GM12878 (cell line): ENCODE data around the gene PHC2. TPM values are rescaled to one million over a fixed set of nuclear protein-coding genes. Genes with fewer than 3 reads are reported as not detected.

Experiments used
- ATAC-seq: fragments of 200-7000 bp; cut with Tn5 transposase; 3 replicates; pipeline ENCODE4 v1.9.1; 2020; ENCODE audit warnings: mild to moderate bottlenecking, moderate library complexity
- BruUV-seq: library from RNA; stranded (reverse); fragments of 400-500 nt; replicated peaks from 2 replicates; lab custom pipeline; 2021; lab: Mats Ljungman, UMichigan
- CTCF ChIA-PET: fragments of 300-600 bp; sonication (Branson Sonifier 250); formaldehyde crosslinking; extraction: SDS; loops from one replicate; lab custom pipeline; 2021; ENCODE audit warnings: inconsistent platforms; lab: Yijun Ruan, JAX
- POLR2A ChIA-PET: fragments of 350-600 bp; formaldehyde crosslinking; extraction: SDS; loops from one replicate; lab custom pipeline; 2021; ENCODE audit warnings: inconsistent platforms; lab: Charles Lee
- RAD21 ChIA-PET: fragments of 300-600 bp; sonication (Branson Sonifier 250); formaldehyde crosslinking; loops from one replicate; lab custom pipeline; 2023; ENCODE audit warnings: antibody characterized with exemption; ENCODE audit not compliant: unreplicated experiment; lab: Charles Lee
- SMC1A ChIA-PET: fragments of 300-600 bp; sonication (Branson Sonifier 250); formaldehyde crosslinking; loops from one replicate; lab custom pipeline; 2023; ENCODE audit not compliant: unreplicated experiment, uncharacterized antibody; lab: Charles Lee
- DNase-seq: peaks from one replicate; pipeline ENCODE4 v3.0.0-alpha.2; 2011; ENCODE audit warnings: low read depth, low spot score
- FAIRE-seq: peaks from 3 replicates; lab custom pipeline; 2011; peaks lifted over from hg19 to GRCh38; lab: Jason Lieb, UNC
- H2AFZ ChIP-seq: 2 replicates; pipeline ENCODE4 v1.6.0; 2011; ENCODE audit warnings: low read depth, low read length, control low read depth; ENCODE audit not compliant: control insufficient read depth
- H3K27ac ChIP-seq: 2 replicates; pipeline ENCODE4 v1.5.1; 2011; ENCODE audit warnings: control low read depth; ENCODE audit not compliant: control insufficient read depth, insufficient read depth
- H3K27me3 ChIP-seq, 2 experiments: replicated peaks in 1 of 2; 2 replicates each; pipeline versions ENCODE4 v1.6.0 to v1.6.1; 2011; ENCODE audit warnings: low read length in 1 of 2; ENCODE audit not compliant: control insufficient read depth in 2 of 2, insufficient read depth in 2 of 2
- H3K36me3 ChIP-seq, 2 experiments: 2 replicates each; pipeline ENCODE4 v1.5.1; 2011; ENCODE audit warnings: low read length in 1 of 2; ENCODE audit not compliant: control insufficient read depth in 2 of 2, insufficient read depth in 2 of 2
- H3K4me1 ChIP-seq: 2 replicates; pipeline ENCODE4 v1.6.1; 2011; ENCODE audit warnings: mild to moderate bottlenecking, low read length, moderate library complexity, mixed read lengths; ENCODE audit not compliant: control insufficient read depth, insufficient read depth
- H3K4me2 ChIP-seq: 2 replicates; pipeline ENCODE4 v1.6.0; 2011; ENCODE audit warnings: control low read depth; ENCODE audit not compliant: control insufficient read depth, insufficient read depth
- H3K4me3 ChIP-seq: fragments of 200-600 bp; sonication (generic); 2 replicates; pipeline ENCODE4 v1.5.1; 2016
- H3K79me2 ChIP-seq: 2 replicates; pipeline ENCODE4 v1.6.0; 2011; ENCODE audit warnings: low read length; ENCODE audit not compliant: control insufficient read depth, insufficient read depth
- H3K9ac ChIP-seq: 2 replicates; pipeline ENCODE4 v1.8.0; 2011; ENCODE audit warnings: low read length, control low read depth, mixed read lengths; ENCODE audit not compliant: control insufficient read depth, insufficient read depth
- H3K9me3 ChIP-seq: replicated peaks from 3 replicates; pipeline ENCODE4 v1.5.1; 2011; ENCODE audit warnings: mild to moderate bottlenecking, low read length; ENCODE audit not compliant: control insufficient read depth, insufficient read depth
- H4K20me1 ChIP-seq: 2 replicates; pipeline ENCODE4 v1.6.0; 2011; ENCODE audit not compliant: control insufficient read depth, insufficient read depth
- CTCF ChIP-seq, 3 experiments: IDR thresholded peaks in 2 of 3; conservative IDR thresholded peaks in 1 of 3; 2 replicates each; pipeline ENCODE4 v1.5.1; 2011; ENCODE audit warnings: low read depth in 3 of 3, low read length in 3 of 3, mild to moderate bottlenecking in 3 of 3, control low read depth in 2 of 3, moderate library complexity in 2 of 3, inconsistent platforms in 1 of 3, mixed read lengths in 1 of 3; ENCODE audit not compliant: control insufficient read depth in 2 of 3, insufficient read depth in 1 of 3; ENCODE audit errors: extremely low read depth in 1 of 3
- CUX1 ChIP-seq: IDR thresholded peaks from 2 replicates; pipeline ENCODE4 v1.6.1; 2012; ENCODE audit warnings: improper control_type of control experiment, low read depth, low read length; ENCODE audit not compliant: insufficient replicate concordance
- ESRRA ChIP-seq: IDR thresholded peaks from 2 replicates; pipeline ENCODE4 v1.6.1; 2012; ENCODE audit warnings: mild to moderate bottlenecking, low read length, improper control_type of control experiment
- MEF2A ChIP-seq: IDR thresholded peaks from 2 replicates; pipeline ENCODE4 v1.6.1; 2011; ENCODE audit warnings: low read depth, mild to moderate bottlenecking, low read length, moderate library complexity; ENCODE audit not compliant: insufficient read depth
- MLLT1 ChIP-seq: fragments of 450-650 bp; IDR thresholded peaks from 2 replicates; pipeline ENCODE4 v1.6.1; 2016; ENCODE audit warnings: mild to moderate bottlenecking
- RBBP5 ChIP-seq: fragments of 200-600 bp; sonication (generic); conservative IDR thresholded peaks from 2 replicates; pipeline ENCODE4 v1.6.1; 2016
- RELB ChIP-seq: fragments of 450-650 bp; IDR thresholded peaks from 2 replicates; pipeline ENCODE4 v1.6.1; 2017; ENCODE audit warnings: low read depth, mild to moderate bottlenecking, moderate library complexity
- USF1 ChIP-seq: IDR thresholded peaks from 2 replicates; pipeline ENCODE4 v1.6.1; 2011; ENCODE audit warnings: borderline replicate concordance, low read depth, mild to moderate bottlenecking, moderate library complexity, mixed read lengths, low read length; ENCODE audit not compliant: insufficient read depth; ENCODE audit errors: extremely low read length
- WGBS: methylation state at CpG from one replicate; pipeline ENCODE4 v1.1.6; 2016; ENCODE audit warnings: low lambda C conversion rate; ENCODE audit not compliant: insufficient replicate concordance, insufficient coverage; ENCODE audit errors: missing lambda C conversion rate; 5-methylcytosine and 5-hydroxymethylcytosine counted together
- in situ Hi-C: fragments of 300-500 bp; cut with MboI; formaldehyde crosslinking; loops from 9 replicates; pipeline ENCODE4 v1.14.3; 2018; ENCODE audit warnings: mixed read lengths
- intact Hi-C: fragments of 100-400 bp; cut with micrococcal nuclease; formaldehyde crosslinking; loops from one replicate; pipeline ENCODE4 v1.14.2; 2022; ENCODE audit not compliant: unreplicated experiment
- polyA plus RNA-seq, 11 experiments: library from polyadenylated mRNA; depleted of rRNA in 4 of 11; unstranded in 6 of 11; stranded (reverse) in 5 of 11; fragments of >200 nt; fragmentation: Nextera tagmentation in 4 of 11; fragmentation: Illumina TruSeq in 1 of 11; extraction: Ambion mirVana in 4 of 11; extraction: Trizol in 1 of 11; gene quantifications; 1 replicate in 1 of 11; 2 replicates in 10 of 11; pipeline versions ENCODE4 v1.2.1 to v1.2.3, GENCODE V29; 2011 to 2016; ENCODE audit warnings: inconsistent platforms in 2 of 11, missing spikeins in 2 of 11, low read depth in 1 of 11
- total RNA-seq, 4 experiments: library from RNA; depleted of rRNA in 3 of 4; stranded (reverse); fragments of >200 nt in 3 of 4; fragmentation: Illumina TruSeq in 1 of 4; extraction: Trizol in 1 of 4; gene quantifications; 2 replicates each; pipeline versions ENCODE4 v1.2.1 to v1.2.3, GENCODE V29; 2013 to 2021

The PHC2 gene
- total and polyA plus RNA-seq, 10 of the 15 experiments (the other 5 are each of a cell fraction or from before 2014, with no cell fraction given), result 2.0 to 35.9 (median 16.4) TPM

- intact Hi-C loops (no loop called here), in situ Hi-C loops (no loop called here)
- no peak for DNase-seq
- Histone ChIP-seq H3K4me1 (no peaks in the 10 kb centered on the region), H3K36me3 (peaks cover 27 to 30% of the 10 kb centered on the region in 2 experiments), H3K9me3 (no peaks in the 10 kb centered on the region), H3K9ac (no peak overlapping the region), H3K4me2 (no peak overlapping the region), H2AFZ (no peak overlapping the region), H3K27ac (no peak overlapping the region), H3K79me2 (peaks cover 2% of the 10 kb centered on the region; the same call in 1 of the 2 replicates), H4K20me1 (no peaks in the 10 kb centered on the region), H3K4me3 (no peak overlapping the region), H3K27me3 (no peaks in the 10 kb centered on the region)
- ATAC-seq, result no peak
- POLR2A ChIA-PET, result no interaction called here
- 94% methylated on average over 19 of the region's 19 CpGs for WGBS
- RAD21 ChIA-PET, result interaction anchor here (0.6 kb wide), 1 partner anchor 826 kb away, joined by 4 read pairs; no protein-coding TSS in a partner anchor
- SMC1A ChIA-PET, result interaction anchor here (2.1 kb wide), 1 partner anchor 9 kb away, joined by 6 read pairs; no protein-coding TSS in a partner anchor
- BruUV-seq, result no TSS peak
- CTCF ChIA-PET, result interaction anchor here (0.6 to 1.6 kb wide), 2 partner anchors 32 to 34 kb away, joined by 3 to 5 read pairs; no protein-coding TSS in a partner anchor
- no peak for FAIRE-seq
- TF ChIP-seq USF1, result no peak
- no peak for TF ChIP-seq MEF2A
- TF ChIP-seq RELB, result no peak
- TF ChIP-seq MLLT1, result no peak
- no peak for TF ChIP-seq RBBP5
- TF ChIP-seq ESRRA, result no peak
- no peak for TF ChIP-seq CTCF (IDR thresholded peaks at IDR 0.05 in 2 of 3, conservative IDR thresholded peaks at IDR 0.05 in 1 of 3; ENCODE audit: control insufficient read depth in 2 of 3, extremely low read depth in 1 of 3, insufficient read depth in 1 of 3, low read depth in 3 of 3, low read length in 3 of 3)
- TF ChIP-seq CUX1, result no peak
These were observed 101.1 kb downstream of the PHC2 start for GRCh38 chr1:33329600-33330305.
